Vagina (tissue), 2 donors: ENCODE measurements around the gene VPS25.

Experiments used
- POLR2AphosphoS5 ChIP-seq, 2 donors: sonication (generic); formaldehyde crosslinking; IDR thresholded peaks; one replicate each; pipeline ENCODE4 v1.9.0; 2017; ENCODE audit warnings: antibody characterized with exemption in 2 of 2, mild to moderate bottlenecking in 2 of 2, low read depth in 1 of 2; ENCODE audit not compliant: insufficient read depth in 1 of 2
- TF ChIP-seq, protein P1 (sequence below), 3 experiments: fragments of 450-650 bp in 2 of 3; fragments of 200-600 bp in 1 of 3; sonication (generic) in 1 of 3; IDR thresholded peaks; one replicate each; pipeline ENCODE4 v1.5.1; 2017 to 2019; ENCODE audit warnings: antibody characterized with exemption in 3 of 3, mild to moderate bottlenecking in 2 of 3, moderate library complexity in 2 of 3

DNA sequence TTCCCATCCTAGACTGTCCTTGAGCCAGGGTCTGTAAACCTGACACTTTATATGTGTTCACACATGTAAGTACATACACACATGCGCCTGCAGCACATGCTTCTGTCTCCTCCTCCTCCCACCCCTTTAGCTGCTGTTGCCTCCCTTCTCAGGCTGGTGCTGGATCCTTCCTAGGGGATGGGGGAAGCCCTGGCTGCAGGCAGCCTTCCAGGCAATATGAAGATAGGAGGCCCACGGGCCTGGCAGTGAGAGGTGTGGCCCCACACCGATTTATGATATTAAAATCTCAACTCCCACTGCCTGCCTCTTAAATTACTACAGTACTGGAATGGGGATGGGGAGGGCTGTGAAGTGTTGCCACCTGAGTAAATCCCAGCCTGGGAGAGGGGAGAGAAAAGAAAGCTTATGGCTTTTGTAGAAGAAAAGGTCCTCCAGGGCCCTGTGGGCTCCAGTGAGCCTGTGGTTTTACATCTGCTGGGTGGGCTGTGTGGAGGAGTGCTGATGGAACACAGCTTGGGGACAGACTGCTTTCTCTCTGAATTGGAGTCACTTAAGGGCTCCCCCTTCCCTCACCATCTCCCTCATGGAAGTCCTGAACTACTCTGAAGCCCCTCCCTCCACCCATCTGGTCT is 6.2 kb downstream of the VPS25 start:
- TF ChIP-seq POLR2AphosphoS5 (IDR thresholded peaks at IDR 0.05; ENCODE audit: insufficient read depth in 1 of 2, low read depth in 1 of 2), result no peak
- TF ChIP-seq, protein P1, sequence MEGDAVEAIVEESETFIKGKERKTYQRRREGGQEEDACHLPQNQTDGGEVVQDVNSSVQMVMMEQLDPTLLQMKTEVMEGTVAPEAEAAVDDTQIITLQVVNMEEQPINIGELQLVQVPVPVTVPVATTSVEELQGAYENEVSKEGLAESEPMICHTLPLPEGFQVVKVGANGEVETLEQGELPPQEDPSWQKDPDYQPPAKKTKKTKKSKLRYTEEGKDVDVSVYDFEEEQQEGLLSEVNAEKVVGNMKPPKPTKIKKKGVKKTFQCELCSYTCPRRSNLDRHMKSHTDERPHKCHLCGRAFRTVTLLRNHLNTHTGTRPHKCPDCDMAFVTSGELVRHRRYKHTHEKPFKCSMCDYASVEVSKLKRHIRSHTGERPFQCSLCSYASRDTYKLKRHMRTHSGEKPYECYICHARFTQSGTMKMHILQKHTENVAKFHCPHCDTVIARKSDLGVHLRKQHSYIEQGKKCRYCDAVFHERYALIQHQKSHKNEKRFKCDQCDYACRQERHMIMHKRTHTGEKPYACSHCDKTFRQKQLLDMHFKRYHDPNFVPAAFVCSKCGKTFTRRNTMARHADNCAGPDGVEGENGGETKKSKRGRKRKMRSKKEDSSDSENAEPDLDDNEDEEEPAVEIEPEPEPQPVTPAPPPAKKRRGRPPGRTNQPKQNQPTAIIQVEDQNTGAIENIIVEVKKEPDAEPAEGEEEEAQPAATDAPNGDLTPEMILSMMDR (IDR thresholded peaks at IDR 0.05), result no peak
